SK-N-SH treated with all-trans-retinoic acid at 6 μM for 48 hours (cell line): ENCODE data around the gene AHI1.

ENCODE experiments used
- ATAC-seq: fragments of 200-7000 bp; cut with Tn5 transposase; 3 replicates; pipeline ENCODE4 v1.9.1; 2020; ENCODE audit warnings: mild to moderate bottlenecking, moderate library complexity
- CSDC2 ChIP-seq: fragments of 250-450 bp; sonication (Bioruptor Pico); IDR thresholded peaks from 2 replicates; pipeline ENCODE4 v1.5.0; 2020; ENCODE audit warnings: mild to moderate bottlenecking, moderate library complexity
- ESRRG ChIP-seq: fragments of 250-450 bp; sonication (Bioruptor Pico); IDR thresholded peaks from 2 replicates; pipeline ENCODE4 v1.6.1; 2021; ENCODE audit warnings: mild to moderate bottlenecking
- GLIS3 ChIP-seq: fragments of 250-450 bp; sonication (Bioruptor Pico); IDR thresholded peaks from 2 replicates; pipeline ENCODE4 v1.5.0; 2020; ENCODE audit warnings: mild to moderate bottlenecking, moderate library complexity
- ISL1 ChIP-seq: fragments of 250-450 bp; sonication (Bioruptor Pico); IDR thresholded peaks from 2 replicates; pipeline ENCODE4 v2.1.2; 2022; ENCODE audit warnings: mild to moderate bottlenecking, moderate library complexity
- OSR1 ChIP-seq: fragments of 250-450 bp; sonication (Bioruptor Pico); IDR thresholded peaks from 2 replicates; pipeline ENCODE4 v1.8.0; 2022; ENCODE audit warnings: moderate library complexity, mild to moderate bottlenecking, inconsistent platforms
- PPARA ChIP-seq: fragments of 250-450 bp; sonication (Bioruptor Pico); IDR thresholded peaks from 2 replicates; pipeline ENCODE4 v1.5.0; 2020; ENCODE audit warnings: mild to moderate bottlenecking, borderline replicate concordance
- RARB ChIP-seq: fragments of 250-450 bp; sonication (Bioruptor Pico); IDR thresholded peaks from 2 replicates; pipeline ENCODE4 v1.8.0; 2021; ENCODE audit warnings: mild to moderate bottlenecking, moderate library complexity
- SNAI2 ChIP-seq: fragments of 250-450 bp; sonication (Bioruptor Pico); IDR thresholded peaks from 2 replicates; pipeline ENCODE4 v1.5.0; 2020; ENCODE audit warnings: mild to moderate bottlenecking, moderate library complexity
- TCF4 ChIP-seq: fragments of 250-450 bp; sonication (Bioruptor Pico); IDR thresholded peaks from 2 replicates; pipeline ENCODE4 v1.8.0; 2021; ENCODE audit warnings: mild to moderate bottlenecking, moderate library complexity, borderline replicate concordance
- TOX ChIP-seq: fragments of 250-450 bp; sonication (Bioruptor Pico); IDR thresholded peaks from 2 replicates; pipeline ENCODE4 v1.8.0; 2021; ENCODE audit warnings: mild to moderate bottlenecking, moderate library complexity, borderline replicate concordance
- ZC3H10 ChIP-seq: fragments of 250-450 bp; sonication (Bioruptor Pico); IDR thresholded peaks from 2 replicates; pipeline ENCODE4 v1.5.1; 2021; ENCODE audit warnings: mild to moderate bottlenecking, moderate library complexity
- ZFP3 ChIP-seq: fragments of 250-450 bp; sonication (Bioruptor Pico); IDR thresholded peaks from 2 replicates; pipeline ENCODE4 v1.5.0; 2020; ENCODE audit warnings: mild to moderate bottlenecking, moderate library complexity
- ZNF70 ChIP-seq: fragments of 450-650 bp; formaldehyde crosslinking; IDR thresholded peaks from 2 replicates; pipeline ENCODE4 v1.5.0; 2020; ENCODE audit warnings: mild to moderate bottlenecking, moderate library complexity
- ZNF8 ChIP-seq: fragments of 450-650 bp; formaldehyde crosslinking; IDR thresholded peaks from 2 replicates; pipeline ENCODE4 v1.5.0; 2020; ENCODE audit warnings: mild to moderate bottlenecking, moderate library complexity
- TF ChIP-seq, protein P1 (sequence below): fragments of 250-450 bp; sonication (Bioruptor Pico); IDR thresholded peaks from 2 replicates; pipeline ENCODE4 v1.8.0; 2021; ENCODE audit warnings: low read depth, mild to moderate bottlenecking, moderate library complexity, borderline replicate concordance
- TF ChIP-seq, protein P2 (sequence below): fragments of 250-450 bp; sonication (Bioruptor Pico); IDR thresholded peaks from 2 replicates; pipeline ENCODE4 v1.5.1; 2021; ENCODE audit warnings: mild to moderate bottlenecking, moderate library complexity
- TF ChIP-seq, protein P3 (sequence below): fragments of 250-450 bp; sonication (Bioruptor Pico); IDR thresholded peaks from 2 replicates; pipeline ENCODE4 v1.8.0; 2020; ENCODE audit warnings: mild to moderate bottlenecking, moderate library complexity, borderline replicate concordance
- TF ChIP-seq, protein P4 (sequence below): fragments of 250-450 bp; sonication (Bioruptor Pico); IDR thresholded peaks from 2 replicates; pipeline ENCODE4 v1.5.1; 2020; ENCODE audit warnings: low read depth, mild to moderate bottlenecking, moderate library complexity
- TF ChIP-seq, protein P5 (sequence below): fragments of 250-450 bp; sonication (Bioruptor Pico); IDR thresholded peaks from 2 replicates; pipeline ENCODE4 v1.5.0; 2020; ENCODE audit warnings: mild to moderate bottlenecking, moderate library complexity

AHI1 gene

DNA sequence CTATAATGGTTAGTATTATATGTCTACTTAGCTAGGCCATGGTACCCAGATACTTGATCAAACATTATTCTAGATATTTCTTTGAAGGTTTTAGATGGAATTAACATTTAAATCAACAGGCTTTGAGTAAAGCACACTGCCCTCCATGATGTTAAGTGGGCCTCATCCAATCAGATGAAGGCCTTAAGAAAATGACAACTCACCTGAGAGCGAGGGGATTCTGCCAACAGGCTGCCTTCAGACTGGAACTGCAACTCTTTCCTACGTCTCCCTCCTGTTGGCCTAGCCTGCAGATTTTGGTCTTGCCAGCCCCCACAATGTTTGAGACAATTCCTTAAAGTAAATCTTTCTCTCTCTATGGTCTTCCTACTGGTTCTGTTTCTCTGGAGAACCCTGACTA is 137.3 kb downstream of the AHI1 start:
- ATAC-seq: no peak
- TF ChIP-seq, protein P1, sequence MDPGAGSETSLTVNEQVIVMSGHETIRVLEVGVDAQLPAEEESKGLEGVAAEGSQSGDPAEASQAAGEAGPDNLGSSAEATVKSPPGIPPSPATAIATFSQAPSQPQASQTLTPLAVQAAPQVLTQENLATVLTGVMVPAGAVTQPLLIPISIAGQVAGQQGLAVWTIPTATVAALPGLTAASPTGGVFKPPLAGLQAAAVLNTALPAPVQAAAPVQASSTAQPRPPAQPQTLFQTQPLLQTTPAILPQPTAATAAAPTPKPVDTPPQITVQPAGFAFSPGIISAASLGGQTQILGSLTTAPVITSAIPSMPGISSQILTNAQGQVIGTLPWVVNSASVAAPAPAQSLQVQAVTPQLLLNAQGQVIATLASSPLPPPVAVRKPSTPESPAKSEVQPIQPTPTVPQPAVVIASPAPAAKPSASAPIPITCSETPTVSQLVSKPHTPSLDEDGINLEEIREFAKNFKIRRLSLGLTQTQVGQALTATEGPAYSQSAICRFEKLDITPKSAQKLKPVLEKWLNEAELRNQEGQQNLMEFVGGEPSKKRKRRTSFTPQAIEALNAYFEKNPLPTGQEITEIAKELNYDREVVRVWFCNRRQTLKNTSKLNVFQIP (CRISPR knock-in tag): no peak
- no peak for TF ChIP-seq ZNF70 (CRISPR knock-in tag)

DNA sequence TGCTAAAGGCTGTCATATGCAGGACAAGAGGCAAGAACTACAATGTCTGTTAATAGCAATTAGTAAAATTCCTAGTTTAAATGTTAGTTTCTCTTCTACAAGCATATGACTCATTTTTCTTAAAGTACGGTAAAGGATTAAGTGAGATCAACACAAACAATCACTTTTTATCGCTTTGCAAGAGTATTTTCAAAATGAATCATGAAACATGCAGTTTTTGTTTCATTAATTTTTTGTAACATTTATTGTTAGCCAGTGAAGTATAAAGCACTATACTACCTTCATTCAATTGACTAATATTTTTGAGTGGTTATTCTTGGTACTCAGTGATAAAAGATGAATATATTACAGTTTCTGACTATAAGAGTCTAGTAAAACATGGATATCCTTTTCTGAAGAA is 138.6 kb downstream of the AHI1 start:
- peak; percentile 42 for ATAC-seq
- TF ChIP-seq, protein P2, sequence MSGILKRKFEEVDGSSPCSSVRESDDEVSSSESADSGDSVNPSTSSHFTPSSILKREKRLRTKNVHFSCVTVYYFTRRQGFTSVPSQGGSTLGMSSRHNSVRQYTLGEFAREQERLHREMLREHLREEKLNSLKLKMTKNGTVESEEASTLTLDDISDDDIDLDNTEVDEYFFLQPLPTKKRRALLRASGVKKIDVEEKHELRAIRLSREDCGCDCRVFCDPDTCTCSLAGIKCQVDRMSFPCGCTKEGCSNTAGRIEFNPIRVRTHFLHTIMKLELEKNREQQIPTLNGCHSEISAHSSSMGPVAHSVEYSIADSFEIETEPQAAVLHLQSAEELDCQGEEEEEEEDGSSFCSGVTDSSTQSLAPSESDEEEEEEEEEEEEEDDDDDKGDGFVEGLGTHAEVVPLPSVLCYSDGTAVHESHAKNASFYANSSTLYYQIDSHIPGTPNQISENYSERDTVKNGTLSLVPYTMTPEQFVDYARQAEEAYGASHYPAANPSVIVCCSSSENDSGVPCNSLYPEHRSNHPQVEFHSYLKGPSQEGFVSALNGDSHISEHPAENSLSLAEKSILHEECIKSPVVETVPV (CRISPR knock-in tag): no peak
- TF ChIP-seq OSR1 (CRISPR knock-in tag): no peak
- no peak for TF ChIP-seq GLIS3 (CRISPR knock-in tag)
- TF ChIP-seq, protein P3, sequence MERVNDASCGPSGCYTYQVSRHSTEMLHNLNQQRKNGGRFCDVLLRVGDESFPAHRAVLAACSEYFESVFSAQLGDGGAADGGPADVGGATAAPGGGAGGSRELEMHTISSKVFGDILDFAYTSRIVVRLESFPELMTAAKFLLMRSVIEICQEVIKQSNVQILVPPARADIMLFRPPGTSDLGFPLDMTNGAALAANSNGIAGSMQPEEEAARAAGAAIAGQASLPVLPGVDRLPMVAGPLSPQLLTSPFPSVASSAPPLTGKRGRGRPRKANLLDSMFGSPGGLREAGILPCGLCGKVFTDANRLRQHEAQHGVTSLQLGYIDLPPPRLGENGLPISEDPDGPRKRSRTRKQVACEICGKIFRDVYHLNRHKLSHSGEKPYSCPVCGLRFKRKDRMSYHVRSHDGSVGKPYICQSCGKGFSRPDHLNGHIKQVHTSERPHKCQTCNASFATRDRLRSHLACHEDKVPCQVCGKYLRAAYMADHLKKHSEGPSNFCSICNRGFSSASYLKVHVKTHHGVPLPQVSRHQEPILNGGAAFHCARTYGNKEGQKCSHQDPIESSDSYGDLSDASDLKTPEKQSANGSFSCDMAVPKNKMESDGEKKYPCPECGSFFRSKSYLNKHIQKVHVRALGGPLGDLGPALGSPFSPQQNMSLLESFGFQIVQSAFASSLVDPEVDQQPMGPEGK (CRISPR knock-in tag): no peak
- TF ChIP-seq, protein P4, sequence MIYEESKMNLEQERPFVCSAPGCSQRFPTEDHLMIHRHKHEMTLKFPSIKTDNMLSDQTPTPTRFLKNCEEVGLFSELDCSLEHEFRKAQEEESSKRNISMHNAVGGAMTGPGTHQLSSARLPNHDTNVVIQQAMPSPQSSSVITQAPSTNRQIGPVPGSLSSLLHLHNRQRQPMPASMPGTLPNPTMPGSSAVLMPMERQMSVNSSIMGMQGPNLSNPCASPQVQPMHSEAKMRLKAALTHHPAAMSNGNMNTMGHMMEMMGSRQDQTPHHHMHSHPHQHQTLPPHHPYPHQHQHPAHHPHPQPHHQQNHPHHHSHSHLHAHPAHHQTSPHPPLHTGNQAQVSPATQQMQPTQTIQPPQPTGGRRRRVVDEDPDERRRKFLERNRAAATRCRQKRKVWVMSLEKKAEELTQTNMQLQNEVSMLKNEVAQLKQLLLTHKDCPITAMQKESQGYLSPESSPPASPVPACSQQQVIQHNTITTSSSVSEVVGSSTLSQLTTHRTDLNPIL (CRISPR knock-in tag): no peak
- TF ChIP-seq PPARA: no peak
- TF ChIP-seq ZFP3: no peak
- TF ChIP-seq, protein P1 (CRISPR knock-in tag): no peak
- TF ChIP-seq, protein P5, sequence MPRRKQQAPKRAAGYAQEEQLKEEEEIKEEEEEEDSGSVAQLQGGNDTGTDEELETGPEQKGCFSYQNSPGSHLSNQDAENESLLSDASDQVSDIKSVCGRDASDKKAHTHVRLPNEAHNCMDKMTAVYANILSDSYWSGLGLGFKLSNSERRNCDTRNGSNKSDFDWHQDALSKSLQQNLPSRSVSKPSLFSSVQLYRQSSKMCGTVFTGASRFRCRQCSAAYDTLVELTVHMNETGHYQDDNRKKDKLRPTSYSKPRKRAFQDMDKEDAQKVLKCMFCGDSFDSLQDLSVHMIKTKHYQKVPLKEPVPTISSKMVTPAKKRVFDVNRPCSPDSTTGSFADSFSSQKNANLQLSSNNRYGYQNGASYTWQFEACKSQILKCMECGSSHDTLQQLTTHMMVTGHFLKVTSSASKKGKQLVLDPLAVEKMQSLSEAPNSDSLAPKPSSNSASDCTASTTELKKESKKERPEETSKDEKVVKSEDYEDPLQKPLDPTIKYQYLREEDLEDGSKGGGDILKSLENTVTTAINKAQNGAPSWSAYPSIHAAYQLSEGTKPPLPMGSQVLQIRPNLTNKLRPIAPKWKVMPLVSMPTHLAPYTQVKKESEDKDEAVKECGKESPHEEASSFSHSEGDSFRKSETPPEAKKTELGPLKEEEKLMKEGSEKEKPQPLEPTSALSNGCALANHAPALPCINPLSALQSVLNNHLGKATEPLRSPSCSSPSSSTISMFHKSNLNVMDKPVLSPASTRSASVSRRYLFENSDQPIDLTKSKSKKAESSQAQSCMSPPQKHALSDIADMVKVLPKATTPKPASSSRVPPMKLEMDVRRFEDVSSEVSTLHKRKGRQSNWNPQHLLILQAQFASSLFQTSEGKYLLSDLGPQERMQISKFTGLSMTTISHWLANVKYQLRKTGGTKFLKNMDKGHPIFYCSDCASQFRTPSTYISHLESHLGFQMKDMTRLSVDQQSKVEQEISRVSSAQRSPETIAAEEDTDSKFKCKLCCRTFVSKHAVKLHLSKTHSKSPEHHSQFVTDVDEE (CRISPR knock-in tag): no peak
- TF ChIP-seq CSDC2 (CRISPR knock-in tag): no peak
- TF ChIP-seq TOX: no peak
- no peak for TF ChIP-seq RARB (CRISPR knock-in tag)
- no peak for TF ChIP-seq ISL1 (CRISPR knock-in tag)
- no peak for TF ChIP-seq TCF4 (CRISPR knock-in tag)
- no peak for TF ChIP-seq SNAI2 (CRISPR knock-in tag)

DNA sequence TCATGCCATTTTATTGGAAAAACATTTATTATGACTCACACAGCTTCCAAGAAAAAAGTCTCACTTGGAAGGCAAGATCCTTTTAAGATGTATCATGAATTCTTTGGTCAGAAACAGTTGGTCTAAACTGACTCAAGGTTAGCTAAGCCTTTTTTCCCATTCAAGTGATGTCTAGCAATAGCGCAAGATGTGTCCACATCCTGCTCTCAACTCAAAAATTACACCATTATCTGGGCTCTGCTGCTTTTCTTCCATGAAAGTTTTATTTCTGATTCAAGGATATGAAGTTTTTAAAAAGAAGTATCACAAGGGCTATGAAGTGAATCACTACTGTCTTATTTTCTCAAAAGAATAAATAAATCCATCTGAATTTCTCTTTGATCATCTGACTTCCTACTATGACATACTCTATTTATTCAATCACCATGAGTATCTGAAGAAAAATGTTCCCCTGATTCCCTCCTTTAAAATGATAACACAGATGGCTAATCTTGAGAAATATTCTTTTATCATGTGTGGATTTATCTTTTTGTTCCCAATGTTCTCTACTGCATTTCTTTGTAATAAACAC is 139.2 kb downstream of the AHI1 start:
- peak; percentile 96 for ATAC-seq
- TF ChIP-seq ZFP3 (no peak), ZNF8 (no peak), GLIS3 (CRISPR knock-in tag) (no peak), PPARA (no peak), ZC3H10 (CRISPR knock-in tag) (no peak), ESRRG (CRISPR knock-in tag) (no peak), OSR1 (CRISPR knock-in tag) (no peak), RARB (CRISPR knock-in tag) (no peak)
- TF ChIP-seq, protein P3 (CRISPR knock-in tag): no peak
- TF ChIP-seq, protein P4 (CRISPR knock-in tag): no peak
- TF ChIP-seq, protein P5 (CRISPR knock-in tag): no peak
